Transverse colon (tissue), 4 donors: ENCODE data around the gene NECTIN3.

Experiments
- CTCF ChIP-seq, 5 experiments: fragments of 200-600 bp in 3 of 5; fragments of 450-650 bp in 2 of 5; sonication (generic) in 3 of 5; IDR thresholded peaks; 1 replicate in 2 of 5; 2 replicates in 3 of 5; pipeline ENCODE4 v1.5.1; 2016 to 2017; ENCODE audit warnings: antibody characterized with exemption in 5 of 5, inconsistent platforms in 3 of 5, mild to moderate bottlenecking in 2 of 5, moderate library complexity in 1 of 5
- EP300 ChIP-seq: sonication (generic); formaldehyde crosslinking; IDR thresholded peaks from one replicate; pipeline ENCODE4 v1.6.1; 2017; ENCODE audit warnings: antibody characterized with exemption, low read depth
- POLR2A ChIP-seq: fragments of 450-650 bp; IDR thresholded peaks from one replicate; pipeline ENCODE4 v1.6.1; 2016; ENCODE audit warnings: antibody characterized with exemption, mild to moderate bottlenecking, moderate library complexity
- POLR2AphosphoS5 ChIP-seq, 3 donors: sonication (generic); formaldehyde crosslinking; IDR thresholded peaks; one replicate each; pipeline ENCODE4 v1.6.1; 2016; ENCODE audit warnings: antibody characterized with exemption in 3 of 3

GRCh38 chr3:111165411-111165810, 93.8 kb downstream of the NECTIN3 start:
- TF ChIP-seq CTCF (IDR thresholded peaks at IDR 0.05) (no peak), EP300 (no peak), POLR2AphosphoS5 (IDR thresholded peaks at IDR 0.05) (no peak), POLR2A (no peak)
